GM20431 (cell line): ENCODE results near the gene TMEM191B.
"Not testable (repeated sequence)": the region's sequence is repeated elsewhere in the genome, so short reads cannot be mapped to it uniquely, and the experiment has no call there.

Experiments
- in situ Hi-C: fragments of 300-500 bp; cut with MseI, MboI; formaldehyde crosslinking; loops from one replicate; pipeline ENCODE4 v1.15.0; 2020; ENCODE audit warnings: low sequenced_read_pairs; ENCODE audit not compliant: unreplicated experiment

TMEM191B gene

DNA sequence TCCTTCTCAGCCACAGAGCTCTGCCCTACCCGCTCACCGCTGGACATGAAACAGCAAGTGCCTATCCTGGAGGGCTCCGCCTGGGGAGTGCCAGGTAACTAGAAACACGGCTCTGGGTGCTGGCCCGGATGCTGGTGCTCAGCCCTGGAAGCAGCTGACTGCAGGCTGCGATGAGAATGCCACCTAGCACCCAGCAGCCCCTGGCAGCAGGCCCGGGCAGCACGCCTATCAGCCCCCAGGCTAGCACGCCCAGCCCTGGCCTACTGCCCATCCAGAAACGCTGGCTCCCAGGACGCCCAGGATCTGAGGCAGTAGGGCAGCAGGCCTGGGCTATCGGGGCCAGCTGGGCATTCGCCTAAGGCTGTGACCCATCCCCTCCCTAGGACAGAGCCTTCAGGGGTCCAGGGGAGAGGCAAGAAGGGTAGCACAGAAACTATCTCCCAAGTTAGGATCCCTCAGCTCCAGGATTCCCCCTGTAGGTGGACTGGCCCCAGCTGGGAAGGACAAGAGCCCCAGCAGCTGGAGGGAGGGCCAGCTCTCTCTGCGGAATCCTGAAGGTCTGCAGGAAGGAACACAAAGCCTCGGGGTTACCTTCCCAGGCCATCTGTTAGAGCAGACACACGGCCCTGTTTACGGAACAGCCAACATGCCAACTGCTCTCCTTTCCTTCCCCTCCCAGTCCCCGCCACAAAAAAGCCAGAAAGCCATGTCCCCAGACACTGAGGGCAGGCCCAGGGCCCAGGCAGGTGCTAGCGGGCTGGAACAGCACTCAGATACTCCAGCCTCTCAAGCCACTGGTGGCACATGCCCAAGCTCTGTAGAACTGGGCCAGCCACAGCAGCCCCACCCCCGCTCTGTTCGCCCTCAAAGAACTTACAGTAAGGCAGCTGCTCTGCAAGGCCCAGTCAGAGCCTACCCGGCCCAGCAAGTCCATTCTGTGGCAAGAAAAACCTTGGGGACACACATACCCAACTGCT, 27.0 kb downstream of the TMEM191B start:
- in situ Hi-C loops, result not testable (repeated sequence)

DNA sequence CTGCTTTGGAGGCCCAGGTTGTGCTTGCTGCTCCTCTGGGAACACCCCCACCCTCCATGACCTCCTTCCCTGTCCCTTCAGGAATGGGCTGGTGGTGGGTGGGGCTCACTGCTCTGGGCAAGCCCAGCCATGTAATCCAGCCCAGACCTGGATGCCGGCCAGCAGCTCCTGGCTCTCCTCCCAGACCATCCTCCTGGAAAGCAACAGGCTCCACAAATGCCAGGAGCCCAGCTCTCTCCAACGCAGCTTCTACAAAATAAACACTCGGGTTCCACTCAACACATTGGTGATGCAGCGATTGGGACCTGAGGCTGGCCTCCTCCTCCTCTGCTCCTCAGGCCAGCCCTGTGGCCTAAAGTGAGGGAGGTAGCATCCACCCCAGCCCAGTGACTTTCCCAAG, 30.9 kb downstream of the TMEM191B start:
- in situ Hi-C loops, result not testable (repeated sequence)

DNA sequence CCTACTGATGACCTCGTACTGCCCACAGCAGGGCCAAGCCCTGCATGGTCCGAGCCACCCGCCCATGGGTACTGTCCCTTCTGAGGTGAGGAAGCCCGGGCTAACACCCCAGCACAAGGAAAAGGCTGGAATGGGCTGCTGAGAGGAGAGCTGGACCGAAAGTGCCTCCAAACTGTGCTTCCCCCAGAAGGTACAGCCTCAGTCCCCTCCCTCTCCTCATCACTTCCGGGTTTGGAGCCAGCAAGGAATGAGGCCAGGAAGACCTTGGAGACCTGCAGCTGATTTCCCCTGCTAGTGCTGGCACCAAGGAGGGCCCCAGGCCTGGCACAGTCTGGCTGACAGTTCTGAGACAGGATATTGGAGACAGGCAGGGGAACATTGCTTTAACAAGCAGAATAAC, 31.3 kb downstream of the TMEM191B start:
- in situ Hi-C loops, result not testable (repeated sequence)

DNA sequence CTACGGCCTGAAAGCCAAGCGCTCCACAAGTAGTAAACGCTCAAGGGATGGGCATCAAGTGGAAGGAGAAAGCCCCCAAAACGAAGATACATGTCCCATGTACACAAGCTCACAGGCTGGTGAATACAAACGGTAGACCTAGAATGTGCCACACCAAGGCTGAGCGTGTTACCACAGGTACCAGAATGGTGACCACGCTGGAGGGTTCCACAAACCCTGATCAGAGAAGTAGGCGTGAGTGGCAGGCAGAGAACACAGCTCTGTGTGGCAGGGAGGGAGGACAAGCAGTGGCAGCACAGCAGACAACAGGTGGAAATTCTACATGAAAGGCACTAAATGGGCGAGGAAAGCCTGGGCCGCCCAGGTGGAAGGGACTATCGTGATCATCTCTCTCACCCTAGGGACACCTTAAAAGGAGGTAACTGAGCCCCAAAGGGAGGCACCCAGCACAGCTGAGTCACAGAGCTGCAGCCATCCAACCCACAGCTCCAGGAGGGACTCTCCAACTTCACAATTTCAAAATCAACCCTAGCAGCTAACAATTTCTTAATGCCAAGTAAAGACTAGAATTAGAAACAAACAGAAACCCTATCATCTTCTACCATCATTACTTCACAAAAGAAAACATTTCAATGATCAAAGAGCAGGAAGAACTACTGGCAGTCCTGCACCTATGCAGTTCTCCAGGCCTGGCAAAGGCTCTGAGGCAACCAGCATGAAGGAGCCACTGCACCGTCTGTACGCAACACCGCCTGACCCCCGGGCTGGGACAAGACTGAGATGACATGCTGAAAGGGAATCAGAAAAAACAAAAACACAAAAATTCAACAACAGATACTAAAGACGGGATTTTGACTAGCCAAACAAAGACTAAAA, 32.7 kb downstream of the TMEM191B start:
- in situ Hi-C loops, result not testable (repeated sequence)

DNA sequence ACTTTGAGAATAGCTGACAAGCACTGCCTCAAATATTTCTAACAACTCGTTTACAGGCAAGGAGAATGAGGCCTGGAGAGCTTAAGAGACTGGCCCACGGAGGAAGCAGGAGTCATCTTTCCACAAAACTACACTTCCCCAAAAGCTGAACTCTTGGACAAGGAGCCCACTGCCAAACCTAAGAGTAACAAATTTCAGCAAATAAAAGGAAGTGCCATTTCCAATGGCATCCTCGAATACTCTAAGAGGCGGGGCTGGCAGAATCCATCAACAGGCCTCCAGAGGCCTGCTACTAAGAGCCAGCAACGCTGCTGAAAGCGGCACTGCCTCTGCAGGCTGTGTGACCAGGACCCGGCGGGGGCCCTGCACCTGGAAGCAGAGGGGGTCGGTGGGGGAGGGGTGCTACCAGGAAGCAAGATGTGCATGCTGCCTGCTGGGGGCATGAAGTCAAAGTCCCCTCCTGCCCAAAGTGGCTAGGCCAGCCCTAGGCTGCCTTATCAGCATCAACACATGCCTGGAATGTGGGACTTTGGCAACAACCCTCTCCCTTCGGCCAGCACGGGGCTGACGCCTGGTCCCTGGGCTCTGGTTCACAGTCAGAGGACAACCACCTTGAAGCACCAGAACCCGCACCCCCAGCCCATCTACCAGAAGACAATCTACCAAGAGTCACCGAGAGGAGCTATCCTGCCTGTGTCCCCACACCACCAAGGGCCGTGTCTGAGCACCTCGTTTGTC, 43.1 kb downstream of the TMEM191B start:
- in situ Hi-C loops, result not testable (repeated sequence)

DNA sequence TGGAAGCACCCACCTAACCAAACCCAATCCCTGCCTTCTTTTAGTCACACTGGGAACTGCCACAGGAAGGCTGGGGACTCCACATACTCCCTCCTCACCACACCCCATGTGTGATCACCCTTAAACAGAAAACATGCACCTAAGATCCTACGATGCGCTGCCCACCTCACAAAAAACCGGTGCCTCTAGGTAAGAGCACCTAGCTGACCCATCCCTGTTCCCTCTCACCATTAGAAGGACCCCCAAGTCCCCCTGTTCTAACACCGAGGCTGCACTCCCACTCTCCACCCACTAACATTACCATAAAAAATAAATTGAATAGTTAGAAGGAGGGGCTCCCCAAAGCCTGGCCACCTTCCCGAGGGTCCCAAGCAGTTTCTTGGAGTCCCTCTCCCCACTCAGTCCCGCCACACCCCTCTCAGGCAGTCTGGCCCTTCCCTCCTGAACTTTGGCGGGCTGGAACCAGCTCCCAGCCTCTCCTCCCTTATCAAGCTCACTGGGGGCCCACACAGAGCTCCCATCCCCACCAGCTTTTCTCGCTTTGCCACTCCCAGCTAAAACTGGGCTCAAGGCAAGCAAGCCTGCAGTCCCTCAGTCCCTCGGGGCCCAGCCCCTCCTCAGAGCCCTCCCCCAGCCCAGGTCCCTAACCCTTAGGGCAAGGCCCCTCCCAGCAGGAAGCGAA, 46.0 kb downstream of the TMEM191B start:
- in situ Hi-C loops, result not testable (repeated sequence)

DNA sequence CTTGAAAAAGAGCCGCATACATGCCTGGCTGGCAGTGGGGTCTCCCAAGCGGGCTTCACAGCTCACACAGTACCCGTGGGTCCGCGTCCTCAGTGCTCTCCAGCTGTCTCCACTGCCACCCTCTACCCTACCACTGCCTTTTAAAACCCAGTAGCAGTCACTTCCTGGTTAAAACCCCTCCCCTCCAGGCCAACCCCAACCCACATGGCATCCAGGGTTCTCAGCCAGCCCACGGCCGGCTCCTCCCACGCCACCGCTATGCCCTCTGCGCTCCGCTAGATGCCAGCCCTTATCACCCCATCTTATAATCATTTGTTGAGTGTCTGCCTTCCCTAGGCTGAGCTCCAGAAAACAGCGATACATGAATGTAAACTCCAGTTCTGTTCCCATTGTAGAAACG, 47.0 kb downstream of the TMEM191B start:
- in situ Hi-C loops, result not testable (repeated sequence)

DNA sequence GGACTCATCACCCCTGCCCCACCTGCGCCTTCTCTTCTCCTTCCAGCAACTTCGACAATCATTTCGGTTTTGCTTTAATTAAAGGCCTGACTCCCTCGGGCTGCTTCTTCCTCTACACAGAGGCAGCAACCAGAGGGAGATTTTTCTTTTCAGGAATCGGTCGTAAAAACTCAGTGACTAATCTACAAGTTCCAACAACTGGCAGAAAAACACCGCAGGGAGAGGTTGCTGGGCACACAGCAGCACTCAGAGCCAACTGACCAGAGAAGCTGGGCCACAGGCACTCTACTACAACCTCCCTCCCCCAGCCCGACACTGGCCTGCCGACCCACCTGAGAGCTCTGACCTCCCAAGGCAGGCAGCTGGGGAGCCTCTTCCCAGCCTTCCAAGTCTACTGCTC, 48.1 kb downstream of the TMEM191B start:
- in situ Hi-C loops, result not testable (repeated sequence)

DNA sequence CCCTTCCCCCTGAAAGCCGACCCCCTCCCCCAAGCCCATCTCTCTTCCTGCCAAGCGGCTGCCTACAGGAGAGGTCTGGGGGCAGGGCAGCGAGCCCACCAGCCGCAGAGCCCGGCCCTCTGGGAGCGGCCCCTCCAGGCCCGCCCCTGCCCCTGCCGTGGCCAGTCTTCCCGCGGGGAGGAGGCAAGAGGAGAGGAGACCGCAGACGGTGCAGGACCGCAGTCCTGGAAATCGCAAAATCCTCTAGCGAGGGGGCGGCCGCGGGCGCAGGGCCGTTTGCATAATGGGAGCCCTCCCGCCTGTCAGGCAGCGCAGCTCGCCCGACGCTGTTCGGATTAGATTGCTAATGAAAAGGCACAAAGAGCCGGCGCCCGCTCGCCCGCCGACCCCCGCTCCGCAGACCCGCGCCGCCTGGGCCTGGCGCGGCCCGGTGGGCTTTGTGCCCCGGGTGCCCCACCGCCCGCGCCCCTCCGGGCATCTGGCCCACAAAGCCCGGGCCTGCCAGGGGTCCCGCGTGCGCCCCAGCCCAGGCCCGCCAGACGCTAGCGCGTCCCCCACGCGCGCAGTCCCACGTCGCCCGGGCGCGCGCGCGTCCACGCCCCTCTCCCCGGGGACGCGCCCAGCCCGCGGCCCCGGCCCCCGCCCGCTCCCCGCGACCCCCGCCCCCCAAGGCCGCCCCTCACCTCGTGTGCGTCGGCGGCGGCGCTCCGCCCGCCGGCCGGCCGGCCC, 49.7 kb downstream of the TMEM191B start:
- in situ Hi-C loops, result not testable (repeated sequence)

DNA sequence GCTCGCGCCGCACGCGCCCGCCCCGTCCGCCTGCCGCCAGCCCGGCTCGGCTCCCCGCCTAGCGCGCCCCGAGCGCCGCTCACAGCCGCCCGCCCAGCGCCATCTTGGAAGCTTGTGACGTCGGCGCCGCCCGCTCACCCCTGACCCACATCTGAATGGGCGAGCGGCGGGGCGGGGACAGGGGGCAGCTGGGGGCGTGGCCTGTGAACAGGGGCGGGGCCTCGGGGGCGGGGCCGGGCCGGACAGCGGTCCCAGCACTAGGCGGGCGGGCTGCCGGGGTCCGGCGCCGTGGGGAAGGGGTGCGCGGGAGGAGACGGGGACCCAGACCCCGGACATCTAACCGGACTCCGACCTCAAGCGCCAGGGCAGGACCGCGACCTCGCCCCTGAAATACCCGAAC, 50.2 kb downstream of the TMEM191B start:
- in situ Hi-C loops, result not testable (repeated sequence)
